Parietal lobe (tissue), 2 donors: ENCODE results near the gene OR56A5. TPM values are rescaled to one million over a fixed set of nuclear protein-coding genes. Genes with fewer than 3 reads are reported as not detected.

ENCODE experiments used
- small RNA-seq: library from RNA; depleted of rRNA; stranded (forward); fragments of <200 nt; gene quantifications from one replicate; pipeline ENCODE3, GENCODE V24; 2014; ENCODE audit warnings: low replicate concordance
- total RNA-seq: library from RNA; depleted of rRNA; stranded (reverse); fragments of >200 nt; gene quantifications from one replicate; pipeline ENCODE4 v1.2.3, GENCODE V29; 2014

The OR56A5 gene, protein sequence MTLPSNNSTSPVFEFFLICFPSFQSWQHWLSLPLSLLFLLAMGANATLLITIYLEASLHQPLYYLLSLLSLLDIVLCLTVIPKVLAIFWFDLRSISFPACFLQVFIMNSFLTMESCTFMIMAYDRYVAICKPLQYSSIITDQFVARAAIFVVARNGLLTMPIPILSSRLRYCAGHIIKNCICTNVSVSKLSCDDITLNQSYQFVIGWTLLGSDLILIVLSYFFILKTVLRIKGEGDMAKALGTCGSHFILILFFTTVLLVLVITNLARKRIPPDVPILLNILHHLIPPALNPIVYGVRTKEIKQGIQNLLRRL
- not detected for total RNA-seq

DNA sequence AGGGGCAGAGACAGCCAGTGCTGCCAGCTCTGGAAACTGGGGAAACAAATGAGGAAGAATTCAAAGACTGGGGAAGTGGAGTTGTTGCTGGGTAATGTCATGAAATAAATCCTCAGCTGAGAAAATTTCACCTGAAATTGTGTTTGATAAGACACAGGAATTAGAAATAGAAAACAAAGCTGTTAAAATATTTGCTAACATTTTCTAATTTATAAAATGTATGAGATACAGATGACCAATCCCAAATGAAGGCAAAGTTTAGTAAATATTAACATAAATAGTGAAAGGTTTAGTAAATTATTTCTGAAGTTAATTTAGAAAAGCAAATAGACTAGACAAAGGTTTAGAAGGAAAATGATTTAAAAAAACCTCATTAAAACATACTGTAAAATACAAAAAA, at the start of gene OR56A5:
Gene OR56A5, minus strand, starts transcription at position 101 of the 400 bp plus-strand sequence. Its CDS starts 0 bp downstream, at position 101.

DNA sequence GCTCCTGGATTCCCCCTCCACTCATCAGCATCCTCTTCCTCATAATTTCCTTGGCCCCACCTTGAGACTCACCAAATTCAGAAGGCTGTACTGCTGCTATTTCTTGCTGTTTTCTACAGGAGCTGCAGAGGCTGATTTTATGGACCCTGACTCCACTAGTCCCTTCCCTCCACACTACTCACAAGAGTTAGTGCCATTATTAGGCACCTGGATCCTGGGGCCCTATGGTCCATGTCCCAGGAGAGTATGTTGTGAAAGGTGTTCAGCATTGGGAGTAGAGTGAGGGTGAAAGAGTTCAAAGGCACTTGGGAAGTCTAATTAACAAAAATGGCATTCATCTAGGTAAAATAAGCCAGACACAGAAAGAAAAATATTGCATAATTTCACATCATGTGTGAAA, 38.6 kb upstream of the OR56A5 start, which contains the start of gene OR56A4:
Gene OR56A4, minus strand, starts transcription at position 101 of the 400 bp plus-strand sequence. CDS start 3,954 bp downstream, outside the sequence.

DNA sequence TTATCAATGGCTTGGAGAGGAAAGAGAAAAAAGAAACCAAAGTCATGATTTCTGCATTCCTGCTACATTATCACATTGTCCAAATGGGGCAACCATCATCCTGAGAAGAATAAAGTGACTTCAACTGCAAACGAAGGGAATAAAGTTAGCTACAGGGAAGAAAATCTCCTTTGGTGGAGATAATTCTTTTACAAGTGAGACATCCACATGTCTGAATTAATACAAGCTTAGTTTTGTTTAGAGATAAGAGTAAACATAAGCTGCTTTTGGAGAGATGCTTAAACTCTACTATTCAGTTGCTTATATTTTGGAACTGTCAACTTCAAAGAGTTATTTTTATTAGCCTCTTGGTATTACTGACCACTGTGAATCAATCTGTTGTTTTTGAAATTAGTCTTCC, 18.6 kb upstream of the OR56A5 start, which contains the start of gene OR52L1:
Gene OR52L1, minus strand, starts transcription at position 101 of the 400 bp plus-strand sequence. Its CDS starts 55 bp downstream, at position 46.

DNA sequence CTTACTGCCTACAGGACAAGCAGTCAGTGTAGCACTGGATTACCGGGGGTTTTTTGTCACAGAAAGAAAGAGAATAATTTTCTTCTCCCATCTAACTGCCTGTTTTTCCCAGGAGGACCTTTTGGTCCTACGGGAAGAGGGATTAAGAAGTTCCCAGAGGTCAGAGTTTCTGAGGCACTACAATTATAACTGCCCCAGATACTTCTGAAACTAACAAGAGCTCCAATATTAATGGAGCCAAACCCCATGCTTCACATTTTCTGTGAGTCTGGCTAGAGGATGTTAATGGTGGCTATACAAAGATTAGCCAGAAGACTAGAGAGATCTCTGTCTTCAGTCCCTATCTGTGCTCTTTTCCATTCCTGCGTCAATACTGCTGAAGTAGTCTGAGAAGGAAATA, 26.3 kb downstream of the OR56A5 start, which contains the start of gene OR56A3:
Gene OR56A3, plus strand, starts transcription at position 301 of the 400 bp plus-strand sequence. CDS start 5,096 bp downstream, outside the sequence.

Small RNA genes within 50 kb of the gene (small RNA-seq; reads per million reads assigned to genes)
- gene RNA5SP329: not detected

Other genes with a start within 250 kb of the OR56A5 start
- not detected for gene OR56B1, start 232.0 kb downstream of the OR56A5 start, total RNA-seq
- 0.63 TPM for gene OR52N4, start 214.3 kb downstream of the OR56A5 start, total RNA-seq
- gene OR52N5, start 185.1 kb downstream of the OR56A5 start, total RNA-seq: 0.63 TPM
- gene OR52N1, start 177.2 kb downstream of the OR56A5 start, total RNA-seq: 0.94 TPM
- gene OR52N2, start 159.6 kb downstream of the OR56A5 start, total RNA-seq: not detected
- gene OR52E6, start 126.6 kb downstream of the OR56A5 start, total RNA-seq: 0.94 TPM
- gene OR52E8, start 110.8 kb downstream of the OR56A5 start, total RNA-seq: 0.63 TPM
- not detected for gene OR52E4, start 87.9 kb downstream of the OR56A5 start, total RNA-seq
- not detected for gene OR52E5, start 75.3 kb downstream of the OR56A5 start, total RNA-seq
- not detected for gene OR56A3, start 26.2 kb downstream of the OR56A5 start, total RNA-seq
- gene OR52L1, start 18.5 kb upstream of the OR56A5 start, total RNA-seq: not detected
- gene OR56A4, start 38.5 kb upstream of the OR56A5 start, total RNA-seq: 0.31 TPM
- 0.31 TPM for gene OR56A1, start 62.3 kb upstream of the OR56A5 start, total RNA-seq
- gene OR56B4, start 139.2 kb upstream of the OR56A5 start, total RNA-seq: not detected
- gene OR52B2, start 201.8 kb upstream of the OR56A5 start, total RNA-seq: 0.63 TPM
- gene OR52W1, start 230.7 kb upstream of the OR56A5 start, total RNA-seq: not detected
- gene C11orf42, start 237.1 kb upstream of the OR56A5 start, total RNA-seq: not detected